Measurements from ENCODE around the gene RAP1A.

DNA sequence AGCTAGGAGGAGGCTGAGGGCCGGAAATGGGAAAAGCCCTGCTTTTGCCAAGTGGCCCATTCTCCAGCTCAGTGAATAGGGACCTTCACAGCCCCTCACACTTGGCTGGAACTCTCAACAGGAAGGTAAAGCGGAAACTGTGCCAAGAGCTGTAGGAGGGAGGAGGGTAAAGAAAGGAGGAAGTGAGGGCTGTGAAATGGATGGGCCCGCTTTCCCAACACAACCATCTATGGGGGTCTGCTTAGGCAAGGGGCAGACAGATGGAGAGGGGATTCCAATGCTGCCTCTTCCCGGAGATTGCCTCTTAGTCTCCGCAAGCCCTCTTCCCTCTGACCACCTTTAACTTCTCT is 114.4 kb downstream of the RAP1A start:
- TF ChIP-seq, protein P1, sequence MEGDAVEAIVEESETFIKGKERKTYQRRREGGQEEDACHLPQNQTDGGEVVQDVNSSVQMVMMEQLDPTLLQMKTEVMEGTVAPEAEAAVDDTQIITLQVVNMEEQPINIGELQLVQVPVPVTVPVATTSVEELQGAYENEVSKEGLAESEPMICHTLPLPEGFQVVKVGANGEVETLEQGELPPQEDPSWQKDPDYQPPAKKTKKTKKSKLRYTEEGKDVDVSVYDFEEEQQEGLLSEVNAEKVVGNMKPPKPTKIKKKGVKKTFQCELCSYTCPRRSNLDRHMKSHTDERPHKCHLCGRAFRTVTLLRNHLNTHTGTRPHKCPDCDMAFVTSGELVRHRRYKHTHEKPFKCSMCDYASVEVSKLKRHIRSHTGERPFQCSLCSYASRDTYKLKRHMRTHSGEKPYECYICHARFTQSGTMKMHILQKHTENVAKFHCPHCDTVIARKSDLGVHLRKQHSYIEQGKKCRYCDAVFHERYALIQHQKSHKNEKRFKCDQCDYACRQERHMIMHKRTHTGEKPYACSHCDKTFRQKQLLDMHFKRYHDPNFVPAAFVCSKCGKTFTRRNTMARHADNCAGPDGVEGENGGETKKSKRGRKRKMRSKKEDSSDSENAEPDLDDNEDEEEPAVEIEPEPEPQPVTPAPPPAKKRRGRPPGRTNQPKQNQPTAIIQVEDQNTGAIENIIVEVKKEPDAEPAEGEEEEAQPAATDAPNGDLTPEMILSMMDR (conservative IDR thresholded peaks at IDR 0.05; ENCODE audit: low read length) = no peak
- no peak for TF ChIP-seq EZH2phosphoT487 (IDR thresholded peaks at IDR 0.05; ENCODE audit: borderline replicate concordance)
